Heart left ventricle (tissue), 16 donors: ENCODE results near the gene CPNE5. TPM values are rescaled to one million over a fixed set of nuclear protein-coding genes. Genes with fewer than 3 reads are reported as not detected.
A peak's percentile ranks its signal among the peaks of the same experiment; 100 is the strongest.

Experiments used
- ATAC-seq, 4 donors: fragments of 200-7000 bp; cut with Tn5 transposase; one replicate each; pipeline ENCODE4 v1.9.1; 2020 to 2022; ENCODE audit warnings: moderate library complexity in 4 of 4, mild to moderate bottlenecking in 3 of 4, moderate number of reproducible peaks in 1 of 4
- DNase-seq, 5 donors: peaks; one replicate each; pipeline ENCODE4 v3.0.0-alpha.2; 2020
- H3K27ac ChIP-seq, 12 donors: fragments of 200-600 bp; sonication (generic) in 4 of 12; one replicate each; pipeline versions ENCODE4 v1.5.0 to v1.8.0; 2016 to 2022; ENCODE audit warnings: mild to moderate bottlenecking in 2 of 12
- H3K27me3 ChIP-seq, 9 donors: fragments of 200-600 bp; sonication (generic) in 2 of 9; one replicate each; pipeline versions ENCODE4 v1.5.1 to v1.8.0; 2016 to 2022; ENCODE audit warnings: mild to moderate bottlenecking in 3 of 9
- H3K36me3 ChIP-seq, 9 donors: fragments of 200-600 bp; sonication (generic) in 2 of 9; one replicate each; pipeline versions ENCODE4 v1.5.0 to v1.8.0; 2018 to 2022; ENCODE audit warnings: mild to moderate bottlenecking in 2 of 9
- H3K4me1 ChIP-seq, 12 donors: fragments of 200-600 bp; sonication (generic) in 4 of 12; one replicate each; pipeline versions ENCODE4 v1.5.0 to v1.8.0; 2016 to 2022; ENCODE audit warnings: mild to moderate bottlenecking in 3 of 12
- H3K4me3 ChIP-seq, 12 donors: fragments of 200-600 bp; sonication (generic) in 4 of 12; one replicate each; pipeline versions ENCODE4 v1.5.0 to v1.8.0; 2017 to 2022; ENCODE audit warnings: mild to moderate bottlenecking in 9 of 12, moderate library complexity in 4 of 12
- H3K9me3 ChIP-seq, 12 donors: fragments of 200-600 bp; sonication (generic) in 4 of 12; one replicate each; pipeline versions ENCODE4 v1.5.0 to v1.8.0; 2016 to 2022; ENCODE audit warnings: mild to moderate bottlenecking in 1 of 12
- CTCF ChIP-seq, 12 donors: fragments of 200-600 bp; sonication (generic) in 4 of 12; IDR thresholded peaks; one replicate each; pipeline versions ENCODE4 v1.5.0 to v1.8.0; 2018 to 2022; ENCODE audit warnings: antibody characterized with exemption in 12 of 12, mild to moderate bottlenecking in 5 of 12
- POLR2A ChIP-seq, 2 donors: fragments of 450-650 bp; IDR thresholded peaks; one replicate each; pipeline ENCODE4 v1.6.1; 2017; ENCODE audit warnings: antibody characterized with exemption in 2 of 2, mild to moderate bottlenecking in 2 of 2, moderate library complexity in 2 of 2
- WGBS, 4 donors: extraction: QIAGEN DNeasy Blood & Tissue Kit in 2 of 4; methylation state at CpG; one replicate each; pipeline versions ENCODE4 v1.1.5 to v1.1.7; 2013 to 2018; 5-methylcytosine and 5-hydroxymethylcytosine counted together
- intact Hi-C, 10 donors: fragments of 100-400 bp; cut with DNase I; formaldehyde crosslinking; loops; one replicate each; pipeline versions ENCODE4 v1.11.1 to v1.14.2; 2022
- polyA plus RNA-seq, 2 donors: library from polyadenylated mRNA; stranded (reverse); fragments of 200-250 nt; gene quantifications; one replicate each; pipeline ENCODE4 v1.2.3, GENCODE V29; 2013
- total RNA-seq, 9 donors: library from RNA; depleted of rRNA in 2 of 9; stranded (reverse); fragments of >200 nt in 2 of 9; fragmentation: NEBNext Ultra II Directional in 3 of 9; extraction: Animal tissue kit (Norgen Biotek cat#: 25700) in 3 of 9; gene quantifications; one replicate each; pipeline versions ENCODE4 v1.1.0 to v1.2.4, GENCODE V29; 2016 to 2023
- donor health status: ischemic (EF 13 %, LVEDD 7.1; RV severe dilation, severe dysfunction).
- donor health status: healthy with polysubstance abuse.
- donor health status: DM: no; HTN: yes; CAD: no.
- donor health status: DM: no; HTN: no; CAD: no.
- donor health status: ischemic (EF 25% LVEDD 6.9; RV normal size, moderate dysfunction).
- donor health status: ischemic (EF 25% LVEDD 5.7; RV mildly dilated, moderate dysfunction).
- donor health status: healthy.
- donor health status: DM: yes; HTN: yes; CAD: no.
- donor health status: ischemic (EF 35%, LVEDD 5.7; RV mildly dilated, moderate dysfunction).
- donor health status: nonischemic (EF 11% LVEDD 7.7; RV severe dilation, severe dysfunction).
- donor health status: DM: yes; HTN: yes; CAD: no.
- donor health status: PGD.
- donor health status: ischemic (EF 29% LVEDD 5.4; RV normal size, mild dysfunction).
- donor health status: nonischemic (EF 23%, LVEDD 6.1; RV moderate dilation, normal function).

The CPNE5 gene
- total and polyA plus RNA-seq, 11 donors: 4.0 to 111 (median 13.4) TPM

- intact Hi-C loops: no loop called here
- 94 to 98% (median 95%) methylated on average over 8 of the region's 8 CpGs for WGBS, 4 donors
- ATAC-seq (no peak), DNase-seq (no peak)
- Histone ChIP-seq H3K36me3 (no peaks in the 10 kb centered on the region), H3K4me3 (no peak overlapping the region), H3K27me3 (no peaks in the 10 kb centered on the region), H3K4me1 (peaks cover 0 to 10% (median 0%) of the 10 kb centered on the region in 12 donors), H3K9me3 (no peaks in the 10 kb centered on the region), H3K27ac (no peak overlapping the region)
- TF ChIP-seq POLR2A (IDR thresholded peaks at IDR 0.05) (no peak), CTCF (IDR thresholded peaks at IDR 0.05) (no peak)
Measured at GRCh38 chr6:36788186-36788585, 51.1 kb downstream of the CPNE5 start.

GRCh38 chr6:36787210-36787609 lies 52.0 kb downstream of the CPNE5 start:
- H3K27me3 ChIP-seq: no peaks in the 10 kb centered on the region
- ATAC-seq (no peak), DNase-seq (no peak)
- H3K4me1 ChIP-seq: peaks cover 0 to 10% (median 0%) of the 10 kb centered on the region in 12 donors
- WGBS, 4 donors: 95 to 99% (median 96%) methylated on average over 4 of the region's 4 CpGs
- intact Hi-C loops: no loop called here
- no peaks in the 10 kb centered on the region for H3K9me3 ChIP-seq
- no peak overlapping the region for H3K4me3 ChIP-seq
- no peak overlapping the region for H3K27ac ChIP-seq
- H3K36me3 ChIP-seq: no peaks in the 10 kb centered on the region
- TF ChIP-seq POLR2A (IDR thresholded peaks at IDR 0.05) (no peak), CTCF (IDR thresholded peaks at IDR 0.05) (no peak)

GRCh38 chr6:36786055-36786675 lies 53.1 kb downstream of the CPNE5 start:
- H3K27me3 ChIP-seq: no peaks in the 10 kb centered on the region

GRCh38 chr6:36784376-36784636 lies 54.9 kb downstream of the CPNE5 start:
- Histone ChIP-seq H3K27ac (no peak overlapping the region), H3K4me1 (peaks cover 0 to 12% (median 2%) of the 10 kb centered on the region in 12 donors), H3K27me3 (no peaks in the 10 kb centered on the region), H3K36me3 (no peaks in the 10 kb centered on the region), H3K9me3 (no peaks in the 10 kb centered on the region), H3K4me3 (no peak overlapping the region)
- TF ChIP-seq CTCF (IDR thresholded peaks at IDR 0.05): no peak
- TF ChIP-seq POLR2A (IDR thresholded peaks at IDR 0.05): no peak
- DNase-seq (no peak), ATAC-seq (no peak)
- 56 to 81% (median 72%) methylated on average over 1 to 3 of the region's 3 CpGs for WGBS, 4 donors
- intact Hi-C loops: no loop called here

More at GRCh38 chr6:36786055-36786675, 53.1 kb downstream of the CPNE5 start:
- no peak overlapping the region for H3K27ac ChIP-seq
- ATAC-seq (peak in 1 of 4 donors; percentile 3), DNase-seq (no peak)
- WGBS, 4 donors: 63 to 78% (median 75%) methylated on average over 6 of the region's 6 CpGs
- TF ChIP-seq POLR2A (IDR thresholded peaks at IDR 0.05) (no peak), CTCF (IDR thresholded peaks at IDR 0.05) (no peak)
- H3K9me3 ChIP-seq: no peaks in the 10 kb centered on the region
- H3K36me3 ChIP-seq: no peaks in the 10 kb centered on the region
- intact Hi-C loops: no loop called here
- no peak overlapping the region for H3K4me3 ChIP-seq
- peaks cover 0 to 10% (median 2%) of the 10 kb centered on the region in 12 donors for H3K4me1 ChIP-seq
